GM20431 (cell line): ENCODE results near the gene TLX3.

Experiments used
- in situ Hi-C: fragments of 300-500 bp; cut with MseI, MboI; formaldehyde crosslinking; loops from one replicate; pipeline ENCODE4 v1.15.0; 2020; ENCODE audit warnings: low sequenced_read_pairs; ENCODE audit not compliant: unreplicated experiment

TLX3 gene

DNA sequence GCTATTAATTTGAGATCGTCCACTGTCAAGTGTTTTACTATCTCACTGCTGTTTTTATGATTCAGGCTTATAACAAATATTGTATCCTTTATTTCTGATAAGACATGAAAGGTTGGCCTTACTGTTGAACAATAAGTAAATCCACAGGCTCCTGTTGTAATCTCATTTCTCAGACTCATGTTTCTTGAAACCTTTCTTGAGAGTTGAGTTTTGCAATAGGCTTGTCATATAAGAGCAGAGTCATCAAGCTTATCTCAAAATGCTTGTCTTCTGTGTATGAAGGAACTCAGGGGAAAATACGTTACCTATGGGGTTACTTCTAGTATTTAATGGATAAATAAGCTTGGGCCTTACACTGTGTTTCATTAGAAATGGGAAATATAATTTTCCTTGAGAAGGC, 9.2 kb upstream of the TLX3 start:
- in situ Hi-C loops, result no loop called here

- in situ Hi-C loops, result no loop called here
Observed at GRCh38 chr5:171300358-171300757, 8.7 kb upstream of the TLX3 start.

DNA sequence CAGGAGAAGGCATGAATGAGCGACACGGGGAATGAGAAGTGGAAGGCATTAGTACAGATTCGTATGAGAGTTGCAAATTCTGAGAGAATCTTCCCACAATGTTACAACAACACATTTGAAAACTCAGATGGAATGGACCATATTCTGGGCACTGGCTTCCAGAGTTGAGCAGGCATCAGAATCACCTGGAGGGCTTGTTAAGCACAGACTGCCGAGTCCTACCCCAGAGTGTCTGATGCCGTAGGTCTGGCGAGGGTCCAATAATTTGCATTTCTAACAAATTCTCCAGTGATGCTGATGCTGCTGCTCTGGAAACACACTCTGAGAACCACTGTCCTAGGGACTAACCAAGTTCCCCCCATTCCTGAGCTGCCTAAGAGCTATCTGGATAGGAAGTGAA, 2.9 kb upstream of the TLX3 start:
- in situ Hi-C loops, result no loop called here

GRCh38 chr5:171306781-171307591, 2.1 kb upstream of the TLX3 start:
- in situ Hi-C loops, result no loop called here

DNA sequence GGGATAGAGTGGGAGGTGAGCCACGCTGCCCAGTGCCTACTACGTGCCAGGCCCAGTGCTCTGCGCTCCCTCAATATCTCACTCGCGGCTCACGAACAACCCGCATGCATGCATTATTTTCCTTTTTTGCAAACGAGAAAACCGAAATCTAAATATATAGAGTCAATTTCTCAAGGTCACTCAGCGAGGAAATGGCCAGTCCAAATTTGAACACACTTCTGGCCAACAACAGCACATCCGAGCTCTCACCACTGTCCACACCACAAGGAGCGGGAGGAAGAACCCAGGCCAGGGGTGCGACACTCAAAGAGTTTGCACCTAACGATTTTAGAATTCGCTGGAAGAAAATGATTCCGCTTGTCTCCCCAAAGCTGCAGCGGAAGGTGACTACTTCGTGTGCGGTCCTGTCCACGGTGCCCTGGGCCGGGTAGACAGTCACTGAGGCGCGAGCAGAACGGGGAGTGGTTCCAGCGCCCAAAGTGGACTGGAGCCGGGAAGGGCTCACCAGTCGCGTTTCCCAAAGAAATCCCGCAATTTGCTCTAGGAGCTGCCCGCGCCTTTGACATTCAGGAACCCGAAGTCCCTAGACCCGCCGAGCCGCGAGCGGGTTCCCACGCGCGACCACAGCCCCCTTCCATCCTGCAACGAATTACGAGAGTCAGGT, 1.1 kb upstream of the TLX3 start:
- in situ Hi-C loops, result no loop called here

GRCh38 chr5:171309276-171310211, 496 bp downstream of the TLX3 start:
- in situ Hi-C loops, result no loop called here

GRCh38 chr5:171310212-171310818, 1.3 kb downstream of the TLX3 start:
- in situ Hi-C loops, result no loop called here

GRCh38 chr5:171310819-171311321, 1.8 kb downstream of the TLX3 start:
- in situ Hi-C loops, result no loop called here

- in situ Hi-C loops, result no loop called here
Observed at GRCh38 chr5:171311322-171312077, 2.5 kb downstream of the TLX3 start.

DNA sequence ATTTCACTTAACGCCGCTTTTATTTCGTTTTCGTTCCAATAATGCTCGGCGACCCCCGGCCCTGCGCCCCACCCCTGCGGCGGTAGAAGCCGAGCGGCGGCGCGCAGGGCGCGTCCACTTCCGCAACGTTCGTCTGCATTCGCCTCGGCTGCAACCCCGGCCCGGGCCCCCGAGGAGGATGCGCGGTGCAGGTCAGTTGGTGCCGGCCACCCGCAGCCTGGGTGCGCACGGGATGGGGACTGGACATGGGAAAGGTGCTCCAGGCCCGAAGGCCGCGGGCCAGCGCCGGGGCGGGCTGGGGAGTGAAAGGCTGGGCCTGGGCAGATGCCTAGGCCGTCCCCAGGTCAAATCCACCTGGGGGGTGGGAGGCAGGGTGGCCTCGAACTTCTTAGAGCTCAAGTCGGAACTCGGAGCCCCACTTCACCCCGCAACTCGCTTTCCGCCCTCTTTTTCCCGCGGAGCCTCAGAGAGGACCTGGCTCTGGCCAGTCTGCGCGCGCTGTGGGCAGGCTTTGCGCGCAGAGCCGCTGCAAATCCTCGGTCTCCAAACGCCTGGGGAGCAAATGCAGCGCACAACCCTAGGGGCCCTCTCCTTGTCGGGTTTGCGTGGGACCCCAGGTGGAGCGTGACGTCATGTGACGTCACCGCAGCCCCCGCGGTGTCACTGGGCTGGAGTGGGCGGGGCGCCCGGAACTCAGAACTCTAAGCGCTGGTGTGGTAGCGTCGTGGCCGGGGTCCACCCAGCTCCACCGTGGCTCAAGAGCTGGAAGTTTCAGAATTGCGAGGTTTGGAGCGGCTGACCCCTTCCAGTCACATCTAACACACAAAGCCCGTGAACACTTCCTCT, 3.3 kb downstream of the TLX3 start:
- in situ Hi-C loops, result no loop called here

- in situ Hi-C loops, result no loop called here
Observed at GRCh38 chr5:171313481-171314206, 4.6 kb downstream of the TLX3 start.

DNA sequence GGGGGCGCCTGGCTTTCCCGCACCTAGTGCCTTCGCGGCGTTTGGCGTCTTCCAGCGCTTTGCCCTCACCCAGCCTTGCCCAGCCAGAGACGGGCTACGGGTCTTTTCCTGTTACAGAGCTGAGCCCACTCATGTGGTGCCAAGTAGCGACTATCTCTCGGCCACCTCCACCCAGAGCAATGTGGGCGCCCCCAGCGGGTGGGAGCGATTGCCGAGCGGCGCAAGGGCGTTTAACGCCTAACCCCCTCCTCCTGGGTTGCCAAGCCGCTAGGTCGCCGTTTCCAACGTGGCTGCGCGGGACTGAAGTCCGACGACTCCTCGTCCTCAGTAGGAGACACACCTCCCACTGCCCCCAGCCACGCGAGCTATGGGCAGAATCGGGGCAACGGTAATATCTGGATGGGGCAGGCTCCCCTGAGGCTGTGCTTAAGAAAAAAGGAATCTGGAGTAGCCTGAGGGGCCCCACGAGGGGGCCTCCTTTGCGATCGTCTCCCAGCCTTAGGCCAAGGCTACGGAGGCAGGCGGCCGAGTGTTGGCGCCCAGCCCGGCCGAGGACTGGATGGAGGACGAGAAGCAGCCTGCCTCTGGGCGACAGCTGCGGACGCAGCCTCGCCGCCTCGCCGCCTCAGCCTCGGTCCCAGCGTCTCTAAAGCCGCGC, 5.8 kb downstream of the TLX3 start:
- in situ Hi-C loops, result no loop called here

DNA sequence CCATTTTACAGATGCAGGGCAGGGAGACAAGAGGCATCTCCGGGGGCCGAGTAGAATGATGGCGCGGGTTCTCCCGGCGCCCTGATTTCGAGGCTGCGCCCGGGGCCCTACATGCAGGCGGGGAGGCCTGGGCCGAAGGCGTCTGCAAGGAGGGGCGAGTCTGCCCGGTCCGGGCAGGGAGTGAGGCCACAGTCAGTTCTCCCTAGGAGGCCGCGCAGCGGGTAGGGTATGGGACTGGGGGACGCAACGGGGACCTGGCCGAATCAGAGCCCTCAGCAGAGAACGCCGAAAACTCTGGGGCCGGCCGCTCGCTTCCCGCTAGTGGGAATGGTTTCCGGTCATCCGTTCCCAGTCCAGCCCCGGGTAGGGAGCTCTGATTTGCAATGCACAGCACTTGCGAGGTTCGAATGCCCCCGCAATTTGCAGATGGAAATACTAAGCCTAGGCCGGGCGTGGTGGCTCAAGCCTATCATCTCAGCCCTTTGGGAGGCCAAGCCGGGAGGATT, 6.4 kb downstream of the TLX3 start:
- in situ Hi-C loops, result no loop called here

- in situ Hi-C loops, result no loop called here
Observed at GRCh38 chr5:171315925-171316257, 6.8 kb downstream of the TLX3 start.

- in situ Hi-C loops, result no loop called here
Observed at GRCh38 chr5:171316258-171317121, 7.4 kb downstream of the TLX3 start.

DNA sequence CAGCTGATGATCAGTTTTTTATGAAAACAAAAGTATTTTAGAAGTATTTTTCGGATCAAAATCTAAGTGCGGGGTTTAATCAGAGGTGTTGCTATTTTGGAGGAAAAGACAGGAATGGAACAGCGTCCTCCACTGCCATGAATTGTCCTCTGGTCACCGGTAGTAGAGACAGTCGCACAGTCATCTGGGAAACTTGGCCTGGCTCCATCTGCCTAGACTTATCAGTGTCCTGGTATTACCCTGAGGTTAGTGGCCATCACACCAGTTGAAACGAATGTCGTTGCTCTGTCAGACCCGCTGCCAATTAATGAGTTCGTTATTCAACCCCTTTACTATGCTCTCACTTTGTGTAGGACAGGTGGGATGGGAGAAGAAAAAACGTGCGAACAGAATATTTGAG, 8.2 kb downstream of the TLX3 start:
- in situ Hi-C loops, result no loop called here
